NCI-H1417 treated with DMSO at 0.1 percent for 48 hours (cell line): Measurements from ENCODE around the gene HAUS5.
A peak's percentile ranks its signal among the peaks of the same experiment; 100 is the strongest.
"Not testable (repeated sequence)": the region's sequence is repeated elsewhere in the genome, so short reads cannot be mapped to it uniquely, and the experiment has no call there.

Source experiments
- DNase-seq: peaks from one replicate; lab custom pipeline; 2025; lab: John Stamatoyannopoulos, UW

Gene HAUS5

DNA sequence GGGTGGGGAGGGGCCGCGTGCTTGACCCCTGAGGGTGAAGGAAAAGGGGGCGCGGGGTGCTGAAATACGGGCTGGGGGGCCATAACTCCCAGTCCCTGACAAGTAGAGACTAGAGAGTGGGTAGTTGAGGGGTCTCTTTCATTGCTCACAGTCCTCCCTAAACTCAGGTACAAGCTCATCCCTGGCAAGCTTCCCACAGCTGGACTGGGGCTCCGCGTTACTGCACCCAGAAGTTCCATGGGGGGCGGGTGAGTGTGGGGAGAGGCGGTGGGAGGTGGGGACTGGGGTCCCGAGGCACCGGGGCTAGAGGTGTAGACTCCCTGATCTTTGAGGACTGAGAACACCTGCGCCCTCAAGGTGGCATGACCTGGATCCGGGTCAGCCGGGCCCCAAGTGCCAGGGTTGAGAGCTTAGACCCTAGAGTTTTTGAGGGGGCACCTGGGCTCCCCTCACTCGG is 30.3 kb downstream of the HAUS5 start:
- DNase-seq: no peak

DNA sequence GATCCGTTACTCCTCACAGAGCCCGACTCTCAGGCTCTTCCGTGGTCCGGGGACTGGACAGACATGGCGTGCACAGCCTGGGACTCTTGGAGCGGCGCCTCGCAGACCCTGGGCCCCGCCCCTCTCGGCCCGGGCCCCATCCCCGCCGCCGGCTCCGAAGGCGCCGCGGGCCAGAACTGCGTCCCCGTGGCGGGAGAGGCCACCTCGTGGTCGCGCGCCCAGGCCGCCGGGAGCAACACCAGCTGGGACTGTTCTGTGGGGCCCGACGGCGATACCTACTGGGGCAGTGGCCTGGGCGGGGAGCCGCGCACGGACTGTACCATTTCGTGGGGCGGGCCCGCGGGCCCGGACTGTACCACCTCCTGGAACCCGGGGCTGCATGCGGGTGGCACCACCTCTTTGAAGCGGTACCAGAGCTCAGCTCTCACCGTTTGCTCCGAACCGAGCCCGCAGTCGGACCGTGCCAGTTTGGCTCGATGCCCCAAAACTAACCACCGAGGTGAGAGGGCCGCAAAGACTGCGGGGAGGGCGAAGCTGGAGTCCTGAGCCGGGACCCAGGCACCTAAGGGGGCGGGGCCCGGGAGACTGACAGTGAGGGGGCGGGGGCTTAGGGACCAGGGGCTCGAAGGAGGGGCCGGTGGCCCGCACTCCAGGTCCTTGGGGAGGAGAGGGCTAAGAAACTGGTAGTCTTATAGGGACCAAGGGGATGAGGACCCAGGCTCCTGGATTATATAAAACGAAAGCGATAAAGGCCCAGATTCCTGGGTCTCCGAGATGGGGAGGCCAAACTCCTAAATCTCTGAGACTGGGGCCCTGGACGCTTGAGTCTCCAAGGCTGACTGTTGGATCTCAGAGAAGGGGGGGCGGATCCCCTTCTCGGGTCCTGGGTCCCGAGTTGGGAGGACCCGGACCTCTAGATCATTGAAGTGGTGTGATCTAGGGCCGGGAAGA is 31.0 kb downstream of the HAUS5 start:
- DNase-seq: no peak

DNA sequence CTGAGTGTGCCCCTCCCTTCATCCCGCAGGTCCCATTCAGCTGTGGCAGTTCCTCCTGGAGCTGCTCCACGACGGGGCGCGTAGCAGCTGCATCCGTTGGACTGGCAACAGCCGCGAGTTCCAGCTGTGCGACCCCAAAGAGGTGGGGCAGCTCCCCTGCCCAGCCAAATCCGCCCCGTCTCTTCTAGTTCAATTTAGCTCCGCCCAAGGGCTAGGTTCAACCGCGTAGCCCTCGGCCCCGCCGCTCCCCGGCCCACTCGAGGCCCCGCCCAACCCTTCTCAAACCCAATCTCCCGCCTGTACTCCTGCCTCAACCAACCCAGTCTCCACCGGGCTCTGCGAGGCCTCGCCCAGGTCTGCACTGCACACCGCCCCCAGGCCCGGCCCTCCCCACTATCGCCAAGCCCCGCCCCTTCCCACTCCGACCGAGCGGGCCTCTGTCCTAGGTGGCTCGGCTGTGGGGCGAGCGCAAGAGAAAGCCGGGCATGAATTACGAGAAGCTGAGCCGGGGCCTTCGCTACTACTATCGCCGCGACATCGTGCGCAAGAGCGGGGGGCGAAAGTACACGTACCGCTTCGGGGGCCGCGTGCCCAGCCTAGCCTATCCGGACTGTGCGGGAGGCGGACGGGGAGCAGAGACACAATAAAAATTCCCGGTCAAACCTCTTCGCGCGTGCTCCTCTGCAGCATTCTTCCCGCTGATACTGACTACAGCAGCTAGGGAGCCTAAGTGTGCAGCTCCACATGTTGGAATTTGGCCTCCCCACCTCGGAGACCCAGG is 31.9 kb downstream of the HAUS5 start:
- peak; percentile 40 for DNase-seq

DNA sequence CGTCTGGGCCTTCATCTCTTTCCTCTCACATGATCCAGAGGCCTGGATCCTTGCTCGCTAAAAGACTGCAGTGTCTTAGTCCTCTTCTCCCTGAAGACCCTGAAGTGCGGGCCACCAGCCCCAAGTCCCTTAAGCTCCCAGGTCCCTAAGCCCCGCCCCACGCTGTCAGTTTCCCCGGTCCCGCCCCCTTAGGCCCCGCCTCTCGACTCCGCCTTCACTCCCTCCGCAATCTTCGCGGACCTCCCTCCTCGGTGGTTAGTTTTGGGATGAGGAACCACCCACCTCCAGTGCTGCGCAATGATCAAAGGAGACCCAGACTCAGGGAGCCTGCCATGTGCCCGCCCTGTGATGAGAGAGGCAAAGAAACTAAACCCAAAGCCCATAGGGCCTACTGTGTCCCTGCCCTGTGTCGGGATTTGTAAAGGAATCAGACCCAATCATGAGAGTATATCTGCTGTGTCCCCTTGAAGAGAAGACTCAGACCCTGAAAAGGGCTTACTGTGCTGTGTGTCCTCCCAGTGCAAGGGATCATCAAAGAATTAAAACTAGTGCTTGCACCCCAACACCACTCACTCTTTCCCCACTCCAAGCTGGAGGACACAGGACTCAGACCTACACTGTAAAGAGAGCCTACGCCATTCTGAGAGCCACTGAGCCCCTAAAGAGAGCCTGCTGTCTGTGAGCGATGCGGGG is 32.6 kb downstream of the HAUS5 start:
- DNase-seq: no peak

DNA sequence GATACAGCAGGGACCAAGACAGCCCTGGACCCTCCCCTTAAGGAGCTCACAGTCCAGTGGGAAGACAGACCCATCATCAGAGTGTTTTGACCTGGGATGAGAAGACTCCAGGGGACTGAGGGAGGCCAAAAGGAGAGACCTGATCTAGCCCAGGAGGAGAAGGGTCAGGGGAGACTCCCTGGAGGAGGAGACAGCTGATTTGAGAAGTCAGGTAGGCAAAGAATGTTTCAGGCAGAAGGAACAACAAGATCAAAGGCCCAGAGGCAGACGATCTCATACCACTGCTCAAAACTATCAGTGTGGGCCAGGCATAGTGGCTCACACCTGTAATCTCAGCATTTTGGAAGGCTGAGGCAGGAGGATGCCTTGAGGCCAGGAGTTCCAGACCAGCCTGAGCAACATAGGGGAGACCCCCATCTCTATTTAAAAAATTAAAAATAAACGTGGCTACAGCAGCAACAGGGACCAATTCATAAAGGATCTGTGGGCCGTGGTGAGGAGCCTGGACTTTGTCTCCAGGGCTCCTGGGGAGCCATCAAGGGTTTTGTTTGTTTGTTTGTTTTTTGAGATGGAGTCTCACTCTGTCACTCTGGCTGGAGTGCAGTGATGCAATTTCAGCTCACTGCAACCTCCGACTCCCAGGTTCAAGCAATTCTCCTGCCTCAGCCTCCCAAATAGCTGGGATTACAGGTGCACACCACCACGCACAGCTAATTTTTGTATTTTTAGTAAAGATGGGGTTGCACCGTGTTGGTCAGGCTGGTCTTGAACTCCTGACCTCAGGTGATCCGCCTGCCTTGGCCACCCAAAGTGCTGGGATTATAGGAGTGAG is 33.4 kb downstream of the HAUS5 start:
- DNase-seq: no peak

DNA sequence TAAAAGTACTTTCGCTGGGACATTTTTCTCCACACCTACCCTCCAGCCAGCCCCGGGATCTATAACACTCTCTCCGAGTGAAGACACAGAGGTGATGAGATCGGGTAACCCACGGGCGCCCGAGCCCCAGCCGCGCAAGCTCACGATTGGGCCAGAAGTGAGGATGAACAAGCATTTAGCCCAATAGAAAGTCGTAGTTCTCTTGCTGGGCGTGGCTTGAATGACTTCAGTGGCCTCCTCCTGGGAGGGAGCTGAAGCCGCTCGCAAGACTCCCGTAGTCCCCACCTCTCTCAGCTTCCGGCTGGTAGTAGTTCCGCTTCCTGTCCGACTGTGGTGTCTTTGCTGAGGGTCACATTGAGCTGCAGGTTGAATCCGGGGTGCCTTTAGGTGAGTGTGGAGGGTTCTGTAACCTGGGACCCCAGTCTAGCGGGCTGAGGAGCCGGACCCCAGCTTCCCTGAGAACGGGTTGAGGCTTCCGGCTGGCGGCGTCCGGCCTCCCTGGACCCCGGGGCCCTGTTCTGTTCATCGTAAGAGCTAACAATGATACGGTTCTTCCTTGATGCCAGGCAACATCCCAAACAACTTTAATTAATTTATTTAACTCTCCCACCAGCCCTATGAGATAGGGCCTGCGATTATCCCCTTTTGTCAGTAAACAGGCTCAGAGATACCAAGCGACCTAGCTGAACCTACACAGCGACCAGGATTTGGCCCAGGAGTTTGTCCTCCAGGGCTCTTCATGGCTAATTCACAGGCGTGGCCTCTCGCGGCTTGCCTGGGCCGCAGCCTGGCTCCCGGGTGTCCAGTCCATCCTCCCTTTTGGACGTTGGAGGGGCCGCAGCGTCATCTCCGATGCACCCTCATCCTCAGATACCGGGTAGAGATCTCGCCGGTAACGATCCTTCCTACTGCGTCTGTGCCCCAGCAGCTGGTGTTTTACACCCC is 35.8 kb downstream of the HAUS5 start, which contains the start of gene COX6B1:
Gene COX6B1, plus strand, starts transcription at position 307 of the 945 bp plus-strand sequence. CDS start 2,921 bp downstream, outside the sequence.
- peak; percentile 85 for DNase-seq

DNA sequence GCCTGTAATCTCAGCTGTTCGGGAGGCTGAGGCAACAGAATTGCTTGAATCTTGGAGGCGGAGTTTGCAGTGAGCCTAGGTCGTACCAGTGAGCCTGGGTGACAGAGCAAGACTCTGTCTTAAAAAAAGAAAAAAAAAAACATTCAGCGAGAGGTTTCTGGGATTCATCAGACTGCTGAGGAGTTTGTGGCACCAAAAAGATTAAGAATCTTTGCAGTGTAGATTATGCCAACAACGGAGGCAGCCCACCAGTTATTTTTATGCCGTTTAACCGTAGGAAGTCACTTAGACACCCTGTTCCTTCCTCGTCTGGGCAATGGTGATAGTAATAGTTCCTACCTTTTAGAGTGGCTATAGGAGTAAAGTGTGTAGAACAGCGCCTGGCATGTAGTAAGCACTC is 38.0 kb downstream of the HAUS5 start:
- DNase-seq: no peak

DNA sequence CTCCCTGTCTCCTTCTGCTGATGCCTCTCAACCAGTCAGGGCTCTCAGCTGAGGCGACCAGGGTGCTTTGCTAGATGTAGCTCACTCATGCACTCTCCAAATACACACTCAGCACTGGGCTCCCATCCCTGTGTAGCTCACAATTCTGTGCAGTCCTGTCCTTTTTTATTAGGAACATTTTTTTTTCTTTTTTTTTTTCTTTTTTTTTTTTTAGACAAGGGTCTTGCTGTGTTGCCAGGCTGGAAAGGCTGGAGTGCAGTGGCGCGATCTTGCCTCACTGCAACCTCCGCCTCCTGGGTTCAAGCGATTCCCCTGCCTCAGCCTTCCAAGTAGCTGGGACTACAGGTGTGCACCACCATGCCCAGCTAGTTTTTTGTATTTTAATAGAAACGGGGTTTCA is 42.3 kb downstream of the HAUS5 start:
- DNase-seq: not testable (repeated sequence)

DNA sequence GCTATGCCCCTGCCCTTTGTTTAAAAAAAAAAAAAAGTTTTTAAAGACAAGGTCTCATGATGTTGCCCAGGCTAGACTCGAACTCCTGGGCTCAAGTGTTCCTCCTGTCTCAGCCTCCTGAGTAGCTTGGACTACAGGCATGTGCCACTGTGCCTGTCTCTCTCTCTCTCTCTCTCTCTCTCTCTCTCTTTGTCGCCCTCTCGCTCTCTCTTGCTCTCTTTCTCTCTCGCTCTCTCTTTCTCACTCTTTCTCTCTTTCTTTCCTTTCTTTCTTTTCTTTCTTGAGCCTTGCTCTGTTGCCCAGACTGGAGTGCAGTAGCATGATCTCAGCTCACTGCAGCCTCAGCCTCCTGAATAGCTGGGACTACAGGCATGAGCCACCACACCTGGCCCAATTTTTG is 43.1 kb downstream of the HAUS5 start:
- no peak for DNase-seq

DNA sequence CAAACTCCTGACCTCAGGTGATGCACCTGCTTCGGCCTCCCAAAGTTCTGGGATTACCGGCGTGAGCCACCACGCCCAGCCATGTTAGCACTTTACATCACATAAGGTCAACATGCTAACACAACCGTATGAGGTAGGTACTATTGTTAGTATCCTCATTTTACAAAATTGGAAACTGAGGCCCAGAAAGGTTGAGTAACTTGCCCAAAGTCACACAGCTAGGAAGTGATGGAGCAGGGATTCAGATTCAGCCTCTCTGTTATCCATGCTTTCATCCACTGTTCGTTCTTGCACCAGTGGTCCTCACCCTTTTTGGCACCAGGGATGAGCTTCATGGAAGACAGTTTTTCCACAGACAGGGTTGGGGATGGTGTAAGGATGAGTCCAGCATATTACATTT is 44.2 kb downstream of the HAUS5 start:
- DNase-seq: no peak

DNA sequence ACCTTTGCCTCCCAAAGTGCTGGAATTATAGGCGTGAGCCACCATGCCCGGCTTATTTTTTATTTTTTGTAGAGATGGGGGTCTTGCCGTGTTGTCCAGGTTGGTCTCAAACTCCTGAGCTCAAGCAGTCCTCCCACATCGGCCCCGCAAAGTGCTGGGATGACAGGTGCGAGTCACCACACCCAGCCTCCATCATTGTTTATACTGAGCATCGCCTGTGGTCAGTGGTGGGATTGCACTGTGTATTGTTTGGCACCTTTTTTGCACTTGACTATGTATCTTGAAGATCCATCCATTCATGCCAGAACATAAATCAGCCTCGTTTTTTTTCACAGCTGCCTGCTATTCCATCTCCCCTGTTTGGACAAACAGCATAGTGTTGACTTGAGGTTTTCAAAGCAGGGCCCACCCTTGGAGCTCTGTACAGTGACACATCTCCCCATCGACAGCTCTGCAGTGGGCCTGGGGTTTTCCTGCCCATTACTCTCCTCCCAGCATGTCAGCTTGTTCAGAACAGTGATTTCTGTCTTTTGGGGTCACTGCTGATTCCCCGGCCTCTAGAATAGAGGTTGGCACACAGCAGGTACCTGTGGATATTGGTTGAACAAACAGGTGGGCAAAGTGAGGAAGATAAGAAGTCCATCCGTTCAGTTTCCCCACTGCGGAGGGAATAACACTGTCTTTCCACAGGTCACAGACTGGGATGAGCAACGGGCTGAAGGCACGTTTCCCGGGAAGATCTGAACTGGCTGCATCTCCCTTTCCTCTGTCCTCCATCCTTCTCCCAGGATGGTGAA is 45.6 kb downstream of the HAUS5 start:
- no peak for DNase-seq

DNA sequence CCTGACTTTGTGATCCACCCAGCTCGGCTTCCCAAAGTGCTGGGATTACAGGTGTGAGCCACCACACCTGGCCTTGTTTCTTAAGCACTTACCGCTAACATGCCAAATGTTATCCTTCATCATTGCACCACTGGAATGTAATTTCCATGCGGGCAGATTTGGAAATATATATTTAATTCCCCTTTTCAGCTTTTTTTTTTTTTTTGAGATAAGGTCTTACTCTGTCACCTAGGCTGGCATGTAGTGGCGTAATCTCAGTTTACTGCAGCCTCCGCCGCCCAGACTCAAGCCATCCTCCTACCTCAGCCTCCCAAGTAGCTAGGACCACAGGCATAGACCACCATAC is 49.4 kb downstream of the HAUS5 start:
- DNase-seq: no peak

DNA sequence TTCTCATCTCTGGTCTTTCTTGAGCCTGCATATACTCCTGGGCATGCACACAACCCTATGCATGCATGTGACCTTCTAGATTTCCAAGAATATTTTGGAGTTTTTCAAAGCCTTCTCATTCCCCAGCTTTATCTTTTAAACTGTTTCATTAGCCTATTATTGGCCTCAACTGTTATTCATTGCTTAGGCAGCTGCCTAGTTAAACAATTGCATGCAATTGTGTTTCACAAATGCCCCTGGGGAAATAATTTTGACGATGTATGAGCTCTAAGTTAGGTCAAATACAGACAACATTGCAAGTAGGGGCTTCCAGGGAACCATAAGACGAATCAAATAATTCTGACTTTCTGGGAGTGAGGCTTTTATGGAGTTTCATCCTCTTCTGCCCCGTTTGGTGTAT is 51.4 kb downstream of the HAUS5 start:
- no peak for DNase-seq

DNA sequence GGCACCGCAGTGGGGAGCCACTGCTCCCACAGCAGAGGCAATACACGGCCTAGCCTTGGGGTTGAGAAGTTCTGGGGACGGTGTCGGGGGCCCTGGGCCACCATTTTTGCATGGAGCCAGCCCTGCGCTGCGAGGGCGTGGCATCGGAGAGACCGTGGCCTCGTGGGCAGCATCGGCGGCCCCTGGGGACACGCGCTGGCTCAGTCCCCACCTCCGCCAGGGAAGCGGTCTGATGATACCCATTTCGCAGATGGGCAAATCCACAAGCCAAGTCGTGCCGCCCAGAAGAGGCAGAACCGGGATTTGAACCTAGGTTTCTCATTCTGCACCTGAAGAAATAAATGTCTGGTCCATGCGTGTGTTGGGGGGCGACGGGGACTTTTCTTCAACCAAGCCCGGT is 52.6 kb downstream of the HAUS5 start:
- no peak for DNase-seq

DNA sequence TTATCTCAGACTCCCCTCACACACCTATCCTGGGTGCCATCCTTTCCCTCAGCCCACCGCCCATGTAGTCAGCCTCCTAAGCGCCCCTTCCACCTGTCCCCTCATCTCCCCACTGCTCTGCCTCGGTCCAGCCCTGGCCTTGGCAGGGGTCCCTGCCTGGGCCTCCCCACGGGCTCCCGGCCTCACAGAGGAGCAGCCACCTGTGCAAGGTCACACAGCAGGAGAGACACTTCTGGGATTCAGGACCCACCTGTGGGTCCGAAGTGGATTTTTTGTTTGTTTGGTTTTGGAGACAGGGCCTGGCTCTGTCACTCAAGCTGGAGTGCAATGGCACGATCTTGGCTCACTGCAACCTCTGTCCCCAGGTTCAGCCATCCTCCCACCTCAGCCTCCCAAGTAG is 53.1 kb downstream of the HAUS5 start:
- DNase-seq: no peak

DNA sequence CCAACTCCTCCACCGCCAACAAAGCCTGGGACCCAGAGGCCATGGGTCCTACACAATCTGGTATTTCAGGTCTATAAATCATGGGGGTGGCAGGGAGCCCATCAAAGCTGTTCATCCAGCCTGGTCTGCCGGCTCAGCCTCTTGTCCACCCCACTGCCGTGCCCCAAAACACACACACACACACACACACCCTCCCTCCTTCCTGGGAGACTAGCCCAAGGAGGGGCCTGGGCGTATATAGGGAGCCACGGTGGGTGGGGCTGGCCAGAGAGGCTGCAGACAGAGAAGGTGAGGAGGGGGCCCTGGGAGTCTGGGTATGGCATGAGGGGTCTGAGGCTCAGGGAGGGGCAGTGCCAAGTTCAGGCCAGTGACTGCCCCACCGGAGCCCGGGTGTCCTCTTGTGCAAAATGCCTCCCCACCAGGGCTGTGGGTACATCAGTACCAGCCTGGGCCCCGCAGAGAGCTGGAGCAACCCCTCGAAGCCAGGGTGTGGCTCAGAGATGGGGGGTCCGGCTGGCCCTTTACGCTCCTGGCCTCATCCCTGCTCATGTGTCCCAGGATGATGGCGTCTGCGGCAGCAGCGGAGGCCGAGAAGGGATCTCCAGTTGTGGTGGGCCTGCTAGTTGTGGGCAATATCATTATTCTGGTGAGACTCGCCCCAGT is 53.8 kb downstream of the HAUS5 start, which contains the start of gene UPK1A:
Gene UPK1A, plus strand, starts transcription at position 267 of the 663 bp plus-strand sequence. Its CDS starts 296 bp downstream, at position 563.
- no peak for DNase-seq

DNA sequence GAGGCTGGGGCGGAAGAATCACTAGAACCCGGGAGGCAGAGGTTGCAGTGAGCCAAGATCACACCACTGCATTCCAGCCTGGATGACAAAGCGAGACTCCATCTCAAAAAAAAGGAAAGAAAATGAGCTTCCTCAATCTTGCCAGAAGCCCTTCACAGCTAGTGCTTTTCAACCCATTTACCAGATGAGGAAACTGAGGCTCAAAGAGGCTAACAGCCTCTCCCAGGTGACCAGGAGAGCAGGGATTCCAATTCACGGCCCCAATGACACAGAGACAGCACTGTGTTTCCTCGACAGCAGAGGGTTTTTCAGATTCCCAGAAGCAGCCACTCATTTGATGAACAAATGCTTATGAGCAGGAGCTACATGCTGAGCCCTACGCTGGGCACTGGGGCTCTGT is 57.0 kb downstream of the HAUS5 start:
- no peak for DNase-seq

DNA sequence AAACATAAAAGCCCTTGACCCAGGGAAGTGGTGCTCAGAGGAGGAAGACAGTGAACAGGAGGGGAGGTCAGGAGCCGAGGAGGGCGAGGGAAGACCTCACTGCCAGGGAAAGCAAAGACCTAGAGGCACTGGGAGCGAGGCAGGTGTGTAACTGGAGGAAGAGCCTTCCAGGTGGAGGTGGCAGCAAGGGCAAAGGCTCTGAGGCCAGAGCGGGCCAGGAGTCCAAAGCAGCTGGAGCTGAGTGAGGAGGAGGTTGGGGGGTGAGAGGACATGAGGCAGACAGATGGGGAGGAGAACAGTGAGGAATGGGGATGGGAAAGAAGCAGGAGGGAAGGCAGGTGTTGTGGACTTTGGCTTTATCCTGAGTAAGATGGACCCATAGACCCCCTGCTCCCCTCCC is 57.4 kb downstream of the HAUS5 start:
- DNase-seq: no peak

DNA sequence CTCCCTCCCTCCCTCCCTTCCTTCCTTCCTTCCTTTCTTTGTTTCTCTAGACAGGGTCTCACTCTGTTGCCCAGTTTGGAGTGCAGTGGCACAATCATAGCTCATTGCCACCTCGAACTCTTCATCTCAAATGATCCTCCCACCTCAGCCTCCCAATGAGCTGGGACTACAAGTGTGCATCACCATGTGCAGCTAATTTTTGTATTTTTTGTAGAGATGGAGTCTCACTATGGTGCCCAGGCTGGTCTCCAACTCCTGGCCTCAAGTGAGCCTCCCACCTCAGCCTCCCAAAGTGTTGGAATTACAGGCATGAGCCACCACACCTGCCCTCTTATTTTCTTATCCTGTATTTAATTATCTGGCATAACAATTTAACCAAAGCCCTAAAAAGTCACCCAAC is 58.2 kb downstream of the HAUS5 start:
- no peak for DNase-seq
